ENCODE results near the gene DCDC2B. TPM values are rescaled to one million over a fixed set of nuclear protein-coding genes. Genes with fewer than 3 reads are reported as not detected.

DCDC2B gene
- polyA plus RNA-seq, 3 donors from 2014 or later: not detected

DNA sequence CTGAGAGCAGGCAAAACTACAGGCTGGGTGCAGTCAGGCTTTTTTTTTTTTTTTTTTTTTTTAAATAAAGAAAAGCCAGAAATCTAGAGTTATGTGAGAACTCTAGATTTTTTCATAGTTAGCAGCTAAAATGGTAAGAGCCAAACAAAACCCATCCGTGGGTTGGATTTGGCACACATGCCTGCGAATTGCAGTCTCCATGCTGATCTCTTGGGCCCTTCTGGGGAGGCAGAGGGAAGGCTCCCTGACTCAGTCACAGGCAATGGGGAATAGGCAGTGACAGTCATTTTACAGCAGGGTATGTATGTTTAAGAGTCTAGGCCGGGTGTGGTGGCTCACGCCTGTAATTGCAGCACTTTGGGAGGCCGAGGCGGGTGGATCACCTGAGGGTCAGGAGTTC, 26.8 kb upstream of the DCDC2B start:
- H3K36me3 Mint-ChIP-seq: peaks cover 13 to 22% (median 16%) of the 10 kb centered on the region in 3 donors
- H3K4me3 Mint-ChIP-seq: peak overlapping the region in 1 of 5 donors; percentile 27
- peak overlapping the region in 4 of 6 donors; percentile 34 to 74 (median 55) for H3K27ac Mint-ChIP-seq
- H3K27me3 Mint-ChIP-seq (ENCODE audit: low read depth in 3 of 3): peaks cover 9 to 18% (median 11%) of the 10 kb centered on the region in 3 donors
- peaks cover 52 to 55% of the 10 kb centered on the region in 2 donors for H3K4me1 Mint-ChIP-seq
- H3K9me3 Mint-ChIP-seq: no peaks in the 10 kb centered on the region
- no peak for DNase-seq

DNA sequence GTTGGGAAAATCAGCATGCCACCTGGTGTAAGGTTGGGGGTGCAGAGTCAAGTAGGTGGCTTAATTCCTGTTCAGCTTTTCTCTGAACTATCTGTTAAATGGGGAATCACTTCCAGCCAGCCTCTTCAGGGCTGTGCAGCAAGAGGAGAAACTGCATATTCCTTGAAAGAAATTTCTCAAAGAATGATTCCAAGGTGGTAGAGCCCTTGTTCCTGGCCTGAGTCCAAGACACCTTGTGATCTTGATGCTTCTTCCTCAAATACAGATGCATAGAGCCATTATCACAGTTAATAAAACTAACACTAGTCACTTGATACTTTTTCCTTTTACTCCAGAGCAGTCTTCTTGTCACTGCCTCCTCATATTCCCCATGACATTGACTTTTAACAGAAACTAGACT, 24.2 kb upstream of the DCDC2B start:
- Mint-ChIP-seq H3K4me1 (peaks cover 50 to 55% of the 10 kb centered on the region in 2 donors), H3K27ac (peak overlapping the region in 2 of 6 donors; percentile 57 to 77), H3K36me3 (peaks cover 24 to 37% (median 35%) of the 10 kb centered on the region in 3 donors), H3K4me3 (no peak overlapping the region), H3K27me3 (ENCODE audit: low read depth in 3 of 3) (peaks cover 5 to 11% (median 8%) of the 10 kb centered on the region in 3 donors), H3K9me3 (no peaks in the 10 kb centered on the region)
- DNase-seq: no peak

DNA sequence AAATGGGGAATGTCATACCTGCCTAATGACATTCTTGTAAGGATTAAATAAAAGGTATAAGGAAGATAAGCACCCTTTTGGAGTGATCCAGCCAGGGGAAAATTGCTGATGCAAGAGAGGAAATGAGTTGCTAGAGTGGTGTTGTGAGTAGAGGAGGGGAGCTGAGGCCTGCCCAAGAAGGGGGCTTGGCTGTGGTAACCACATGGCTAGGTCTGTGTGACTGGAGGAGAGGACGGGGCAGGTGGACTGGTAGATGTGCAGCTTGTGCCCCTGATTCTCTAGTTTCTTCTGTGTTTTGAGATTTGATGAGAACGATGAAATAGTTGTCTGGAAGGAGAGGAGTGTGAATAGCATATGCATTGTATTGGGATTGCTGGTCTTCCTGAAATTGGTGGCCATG, 22.8 kb upstream of the DCDC2B start:
- Mint-ChIP-seq H3K36me3 (peaks cover 35 to 45% (median 41%) of the 10 kb centered on the region in 3 donors), H3K27me3 (ENCODE audit: low read depth in 3 of 3) (peaks cover 2 to 6% (median 2%) of the 10 kb centered on the region in 3 donors), H3K27ac (peak overlapping the region in 3 of 6 donors; percentile 13 to 65 (median 23)), H3K4me1 (peaks cover 38 to 42% of the 10 kb centered on the region in 2 donors), H3K4me3 (no peak overlapping the region), H3K9me3 (no peaks in the 10 kb centered on the region)
- DNase-seq: no peak

DNA sequence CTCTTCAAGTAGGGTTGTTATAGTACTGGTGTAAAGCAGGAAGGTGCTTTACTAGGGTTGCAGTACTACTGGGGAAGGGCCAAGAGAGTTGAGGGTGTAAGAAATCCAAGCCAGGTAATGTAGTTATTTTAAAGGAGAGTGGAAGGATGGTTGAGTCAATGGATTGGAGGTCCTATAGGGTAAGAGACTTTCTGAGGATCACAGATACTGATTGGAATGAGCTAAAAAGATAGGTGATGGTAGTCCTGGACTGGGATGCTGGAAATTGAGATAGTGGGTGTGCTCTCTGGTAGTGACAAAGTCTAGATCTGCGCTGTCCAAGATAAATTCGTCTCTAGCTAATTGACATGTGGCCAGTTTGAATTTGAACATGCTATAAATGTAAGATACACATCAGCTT, 22.4 kb upstream of the DCDC2B start:
- Mint-ChIP-seq H3K4me3 (no peak overlapping the region), H3K4me1 (peaks cover 33 to 38% of the 10 kb centered on the region in 2 donors), H3K27me3 (ENCODE audit: low read depth in 3 of 3) (peaks cover 0 to 6% (median 0%) of the 10 kb centered on the region in 3 donors), H3K36me3 (peaks cover 38 to 43% (median 39%) of the 10 kb centered on the region in 3 donors), H3K9me3 (no peaks in the 10 kb centered on the region), H3K27ac (peak overlapping the region in 3 of 6 donors; percentile 13 to 65 (median 13))
- DNase-seq: no peak

DNA sequence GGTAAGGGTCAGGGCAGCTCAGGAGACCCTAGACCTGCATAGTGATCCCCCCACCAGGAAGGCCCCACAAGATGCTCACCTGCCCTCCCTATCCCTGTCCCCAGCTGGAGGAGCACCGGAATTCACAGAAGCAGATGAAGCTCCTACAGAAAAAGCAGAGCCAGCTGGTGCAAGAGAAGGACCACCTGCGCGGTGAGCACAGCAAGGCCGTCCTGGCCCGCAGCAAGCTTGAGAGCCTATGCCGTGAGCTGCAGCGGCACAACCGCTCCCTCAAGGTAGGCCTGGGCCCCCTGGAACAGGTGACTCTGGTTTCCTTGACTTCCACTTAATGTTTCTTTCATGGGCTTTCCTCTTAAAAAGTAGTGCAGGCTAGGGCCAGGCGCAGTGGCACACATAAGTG, 21.0 kb upstream of the DCDC2B start:
- Mint-ChIP-seq H3K9me3 (no peaks in the 10 kb centered on the region), H3K4me3 (no peak overlapping the region), H3K36me3 (peaks cover 46 to 55% (median 49%) of the 10 kb centered on the region in 3 donors), H3K4me1 (peaks cover 23 to 28% of the 10 kb centered on the region in 2 donors), H3K27ac (no peak overlapping the region), H3K27me3 (ENCODE audit: low read depth in 3 of 3) (peaks cover 0 to 6% (median 1%) of the 10 kb centered on the region in 3 donors)
- DNase-seq: no peak

DNA sequence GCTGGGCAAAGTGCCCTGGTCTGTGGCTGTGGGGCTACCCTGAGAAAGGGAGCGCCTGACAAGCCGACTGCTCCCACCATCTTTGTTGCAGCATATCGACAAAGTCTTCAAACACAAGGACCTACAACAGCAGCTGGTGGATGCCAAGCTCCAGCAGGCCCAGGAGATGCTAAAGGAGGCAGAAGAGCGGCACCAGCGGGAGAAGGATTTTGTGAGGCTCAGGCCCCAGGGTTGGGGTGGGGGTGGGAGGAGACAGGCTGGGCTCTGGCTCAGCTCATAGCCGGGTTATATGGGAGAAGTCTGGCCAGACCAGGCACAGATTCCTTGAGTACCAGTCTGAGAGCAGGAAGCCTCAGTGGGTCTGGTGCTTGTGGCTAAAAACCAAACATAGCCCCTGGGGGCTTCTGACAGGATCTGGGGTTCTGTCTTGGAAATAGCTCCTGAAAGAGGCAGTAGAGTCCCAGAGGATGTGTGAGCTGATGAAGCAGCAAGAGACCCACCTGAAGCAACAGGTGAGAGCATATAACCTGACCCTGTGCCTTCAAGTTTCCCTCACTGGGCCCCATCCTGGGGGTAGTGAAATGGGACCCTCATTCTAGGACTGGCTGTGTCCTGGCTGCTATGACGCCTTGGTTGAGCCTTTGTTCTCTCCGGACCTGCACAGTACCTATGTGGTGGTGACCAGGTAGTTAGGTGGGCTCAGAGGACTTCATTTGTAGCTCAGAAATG, 16.5 kb upstream of the DCDC2B start:
- H3K36me3 Mint-ChIP-seq: peaks cover 38 to 80% (median 45%) of the 10 kb centered on the region in 3 donors
- DNase-seq: no peak
- H3K4me3 Mint-ChIP-seq: no peak overlapping the region
- H3K27ac Mint-ChIP-seq: peak overlapping the region in 1 of 6 donors; percentile 62
- H3K4me1 Mint-ChIP-seq: peaks cover 25 to 36% of the 10 kb centered on the region in 2 donors
- H3K27me3 Mint-ChIP-seq (ENCODE audit: low read depth in 3 of 3): peaks cover 1 to 6% (median 2%) of the 10 kb centered on the region in 3 donors
- H3K9me3 Mint-ChIP-seq: no peaks in the 10 kb centered on the region

DNA sequence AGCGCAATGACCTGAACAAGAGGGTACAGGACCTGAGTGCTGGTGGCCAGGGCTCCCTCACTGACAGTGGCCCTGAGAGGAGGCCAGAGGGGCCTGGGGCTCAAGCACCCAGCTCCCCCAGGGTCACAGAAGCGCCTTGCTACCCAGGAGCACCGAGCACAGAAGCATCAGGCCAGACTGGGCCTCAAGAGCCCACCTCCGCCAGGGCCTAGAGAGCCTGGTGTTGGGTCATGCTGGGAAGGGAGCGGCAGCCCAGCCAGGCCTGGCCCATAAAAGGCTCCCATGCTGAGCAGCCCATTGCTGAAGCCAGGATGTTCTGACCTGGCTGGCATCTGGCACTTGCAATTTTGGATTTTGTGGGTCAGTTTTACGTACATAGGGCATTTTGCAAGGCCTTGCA, 13.9 kb upstream of the DCDC2B start:
- peaks cover 31 to 48% of the 10 kb centered on the region in 2 donors for H3K4me1 Mint-ChIP-seq
- no peak for DNase-seq
- peaks cover 0 to 2% (median 1%) of the 10 kb centered on the region in 3 donors for H3K27me3 Mint-ChIP-seq (ENCODE audit: low read depth in 3 of 3)
- H3K4me3 Mint-ChIP-seq: no peak overlapping the region
- H3K9me3 Mint-ChIP-seq: no peaks in the 10 kb centered on the region
- peaks cover 23 to 64% (median 33%) of the 10 kb centered on the region in 3 donors for H3K36me3 Mint-ChIP-seq
- no peak overlapping the region for H3K27ac Mint-ChIP-seq

DNA sequence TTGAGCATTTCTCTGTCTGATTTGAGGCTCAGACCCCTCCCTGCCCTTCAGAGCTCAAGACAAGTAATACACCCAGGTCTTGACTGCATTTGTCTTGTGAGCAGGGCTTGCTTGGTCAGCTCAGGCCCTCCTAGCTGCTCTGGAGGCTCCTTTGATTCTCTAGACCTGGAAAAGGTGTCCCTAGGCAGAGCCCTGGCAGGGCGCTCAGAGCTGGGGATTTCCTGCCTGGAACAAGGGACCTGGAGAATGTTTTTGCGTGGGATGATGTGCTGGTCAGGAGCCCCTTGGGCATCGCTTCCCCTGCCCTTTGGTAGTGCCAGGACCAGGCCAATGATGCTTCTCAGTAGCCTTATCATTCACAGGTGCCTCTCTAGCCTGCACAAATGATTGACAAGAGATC, 13.4 kb upstream of the DCDC2B start:
- no peaks in the 10 kb centered on the region for H3K9me3 Mint-ChIP-seq
- no peak overlapping the region for H3K27ac Mint-ChIP-seq
- peaks cover 36 to 53% of the 10 kb centered on the region in 2 donors for H3K4me1 Mint-ChIP-seq
- H3K27me3 Mint-ChIP-seq (ENCODE audit: low read depth in 3 of 3): peaks cover 0 to 2% (median 1%) of the 10 kb centered on the region in 3 donors
- DNase-seq: no peak
- H3K36me3 Mint-ChIP-seq: peaks cover 21 to 59% (median 28%) of the 10 kb centered on the region in 3 donors
- H3K4me3 Mint-ChIP-seq: no peak overlapping the region

DNA sequence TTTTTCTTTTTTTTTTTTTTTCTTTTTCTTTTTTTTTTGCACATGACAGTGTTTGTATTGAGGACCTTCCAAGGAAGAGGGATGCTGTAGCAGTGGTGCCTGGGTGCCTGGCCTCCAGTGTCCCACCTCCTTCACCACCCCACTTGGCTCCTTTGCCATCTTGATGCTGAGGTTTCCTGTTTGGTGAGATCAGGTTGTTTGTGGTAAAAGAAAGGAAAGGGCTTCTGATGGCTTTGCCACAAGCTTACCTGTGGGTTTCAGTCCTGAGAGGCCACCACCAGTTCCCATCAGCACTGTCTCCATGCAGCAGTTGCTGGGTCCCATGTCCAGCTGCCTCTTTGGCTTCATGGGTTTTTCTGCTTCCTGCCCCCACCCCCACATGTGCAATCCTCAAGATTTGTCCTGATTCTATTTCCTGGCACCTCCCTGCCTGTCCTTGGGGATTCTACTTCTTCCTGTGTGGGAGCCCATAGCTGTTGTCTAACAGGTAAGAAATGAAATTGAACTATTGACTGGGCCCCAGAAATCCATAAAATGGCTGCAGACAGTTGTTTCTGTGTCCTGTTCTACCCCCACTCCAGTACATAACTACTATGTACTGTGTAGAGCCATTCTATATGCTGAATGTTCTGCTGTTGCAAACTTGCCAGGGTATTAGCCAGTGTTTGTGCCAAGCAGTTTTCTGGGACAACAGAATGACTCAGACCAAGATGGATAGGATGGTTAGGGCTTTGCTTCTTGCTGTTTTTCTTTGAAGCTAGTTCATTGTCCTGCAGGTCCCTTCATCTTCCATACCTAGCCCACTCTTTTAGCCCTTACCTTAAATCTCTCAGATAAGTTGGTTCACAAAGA, 12.7 kb upstream of the DCDC2B start:
- Mint-ChIP-seq H3K27me3 (ENCODE audit: low read depth in 3 of 3) (peaks cover 0 to 2% (median 1%) of the 10 kb centered on the region in 3 donors), H3K27ac (peak overlapping the region; percentile 67 to 74 (median 72))

DNA sequence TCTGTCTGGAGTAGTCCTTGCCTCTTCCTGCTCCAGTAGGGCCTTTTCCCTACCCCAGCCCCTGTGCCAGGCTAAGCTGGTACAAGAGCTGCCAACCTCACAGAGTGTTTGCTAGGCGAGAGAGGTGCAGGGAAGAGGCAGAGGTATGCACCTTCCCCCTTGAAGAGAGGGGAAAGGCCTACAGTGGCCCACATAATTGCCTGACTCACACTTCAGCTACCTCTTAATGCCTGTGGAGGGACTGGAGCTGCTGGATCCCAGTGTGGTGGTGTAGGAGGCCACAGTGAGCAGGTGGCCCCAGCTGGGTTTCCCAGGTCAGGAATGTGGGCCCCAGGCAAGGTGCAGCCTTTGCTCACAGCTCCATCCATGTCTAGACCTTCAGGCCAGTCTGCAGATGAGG, 11.8 kb upstream of the DCDC2B start:
- Mint-ChIP-seq H3K27me3 (ENCODE audit: low read depth in 3 of 3) (peaks cover 2 to 5% (median 4%) of the 10 kb centered on the region in 3 donors), H3K36me3 (peaks cover 16 to 50% (median 17%) of the 10 kb centered on the region in 3 donors), H3K4me1 (peaks cover 45 to 65% of the 10 kb centered on the region in 2 donors), H3K4me3 (no peak overlapping the region), H3K27ac (peak overlapping the region in 5 of 6 donors; percentile 19 to 76 (median 71)), H3K9me3 (no peaks in the 10 kb centered on the region)
- no peak for DNase-seq

More for the DNA sequence above, 12.7 kb upstream of the DCDC2B start:
- DNase-seq: peak; percentile 26 to 37 (median 37)
- Mint-ChIP-seq H3K36me3 (peaks cover 21 to 58% (median 25%) of the 10 kb centered on the region in 3 donors), H3K9me3 (no peaks in the 10 kb centered on the region), H3K4me3 (peak overlapping the region; percentile 7 to 70 (median 40)), H3K4me1 (peaks cover 37 to 56% of the 10 kb centered on the region in 2 donors)

DNA sequence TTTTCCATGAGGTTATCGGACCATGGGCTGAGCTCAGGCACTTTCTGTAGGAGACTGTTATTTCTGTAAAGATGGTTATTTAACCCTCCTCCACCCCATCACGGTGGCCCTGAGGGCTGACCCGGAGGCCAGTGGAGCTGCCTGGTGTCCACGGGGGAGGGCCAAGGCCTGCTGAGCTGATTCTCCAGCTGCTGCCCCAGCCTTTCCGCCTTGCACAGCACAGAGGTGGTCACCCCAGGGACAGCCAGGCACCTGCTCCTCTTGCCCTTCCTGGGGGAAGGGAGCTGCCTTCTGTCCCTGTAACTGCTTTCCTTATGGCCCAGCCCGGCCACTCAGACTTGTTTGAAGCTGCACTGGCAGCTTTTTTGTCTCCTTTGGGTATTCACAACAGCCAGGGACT, 11.1 kb upstream of the DCDC2B start:
- Mint-ChIP-seq H3K27me3 (ENCODE audit: low read depth in 3 of 3) (peaks cover 2 to 4% (median 3%) of the 10 kb centered on the region in 3 donors), H3K9me3 (no peaks in the 10 kb centered on the region), H3K36me3 (peaks cover 13 to 42% (median 13%) of the 10 kb centered on the region in 3 donors), H3K27ac (peak overlapping the region in 2 of 6 donors; percentile 28 to 76), H3K4me1 (peaks cover 52 to 72% of the 10 kb centered on the region in 2 donors), H3K4me3 (no peak overlapping the region)
- no peak for DNase-seq

DNA sequence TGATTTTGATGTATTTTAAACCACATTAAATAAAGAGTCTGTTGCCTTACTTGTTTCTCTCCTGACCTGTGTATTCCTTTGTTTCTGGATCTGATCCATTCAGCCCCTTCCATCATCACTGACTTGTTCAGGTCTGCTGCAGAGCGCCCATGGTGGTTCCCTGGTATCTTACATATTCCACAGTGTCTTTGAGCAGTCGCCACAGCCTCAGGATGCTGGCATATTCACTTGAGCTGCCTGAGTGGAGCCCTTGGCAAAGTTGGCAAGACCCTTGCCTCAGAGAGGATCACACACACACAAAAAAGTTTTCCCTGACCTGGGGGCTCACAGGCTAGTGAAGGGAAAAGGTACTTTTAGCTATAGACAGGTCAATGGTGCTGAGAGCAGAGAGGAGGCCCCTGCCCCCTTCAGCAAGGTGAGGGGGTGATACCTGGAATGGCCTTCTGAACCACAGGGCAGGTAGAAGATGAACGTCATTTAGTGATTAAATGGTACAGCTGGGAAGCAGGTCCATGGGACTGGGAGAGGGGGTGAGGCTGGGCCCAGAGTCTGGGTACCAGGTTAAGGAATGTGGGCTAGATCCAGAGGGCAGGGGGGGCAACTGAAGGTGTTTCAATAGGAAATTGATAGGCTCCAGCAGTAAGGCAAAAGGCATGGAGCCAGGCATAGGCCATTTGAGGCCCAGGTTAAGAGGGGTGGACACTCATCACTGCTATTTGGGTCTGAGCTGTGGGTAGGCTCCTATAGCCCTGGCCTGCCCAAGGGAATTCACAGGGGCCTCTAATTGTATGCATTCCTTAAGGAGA, 10.4 kb upstream of the DCDC2B start:
- H3K4me3 Mint-ChIP-seq: peak overlapping the region in 3 of 5 donors; percentile 8 to 33 (median 29)
- peaks cover 2 to 4% (median 3%) of the 10 kb centered on the region in 3 donors for H3K27me3 Mint-ChIP-seq (ENCODE audit: low read depth in 3 of 3)
- H3K36me3 Mint-ChIP-seq: peaks cover 7 to 36% (median 8%) of the 10 kb centered on the region in 3 donors
- H3K4me1 Mint-ChIP-seq: peaks cover 54 to 74% of the 10 kb centered on the region in 2 donors
- H3K9me3 Mint-ChIP-seq: no peaks in the 10 kb centered on the region
- DNase-seq: no peak
- H3K27ac Mint-ChIP-seq: peak overlapping the region; percentile 11 to 84 (median 44)
